HEK293 (cell line): ENCODE data around the gene ADD1.

Source experiments
- CTCF ChIA-PET: fragments of 350-600 bp; formaldehyde crosslinking; extraction: SDS; loops from one replicate; lab custom pipeline; 2021; ENCODE audit warnings: antibody characterized with exemption; lab: Yijun Ruan, JAX
- POLR2A ChIA-PET: fragments of 300-600 bp; formaldehyde crosslinking; extraction: SDS; loops from one replicate; lab custom pipeline; 2020; ENCODE audit warnings: antibody characterized with exemption, inconsistent platforms; lab: Yijun Ruan, JAX
- H3K27ac ChIP-seq: fragments of 200-500 bp; sonication (Bioruptor generic); 2 replicates; pipeline ENCODE4 v1.5.1; 2014; ENCODE audit warnings: low read depth, low read length, control low read depth, inconsistent platforms; ENCODE audit errors: extremely low read depth
- H3K36me3 ChIP-seq, 2 experiments: fragments of 200-500 bp in 1 of 2; sonication (Bioruptor generic) in 1 of 2; 1 replicate in 1 of 2; 2 replicates in 1 of 2; pipeline ENCODE4 v1.5.1; 2014 to 2017; ENCODE audit warnings: inconsistent platforms in 2 of 2, low read length in 2 of 2; ENCODE audit not compliant: control insufficient read depth in 2 of 2, insufficient read depth in 1 of 2
- H3K4me1 ChIP-seq: fragments of 200-500 bp; sonication (Bioruptor generic); 2 replicates; pipeline ENCODE4 v1.5.1; 2014; ENCODE audit warnings: mild to moderate bottlenecking, low read length, inconsistent platforms; ENCODE audit not compliant: control insufficient read depth, insufficient read depth
- H3K4me3 ChIP-seq: 2 replicates; pipeline ENCODE4 v1.5.1; 2011; ENCODE audit warnings: low read depth, mild to moderate bottlenecking, control low read depth, low read length, moderate library complexity
- H3K9me3 ChIP-seq: fragments of 200-500 bp; sonication (Bioruptor generic); 2 replicates; pipeline ENCODE4 v1.5.1; 2014; ENCODE audit warnings: low read depth, low read length, inconsistent platforms; ENCODE audit not compliant: control insufficient read depth, insufficient read depth
- BCL11B ChIP-seq: fragments of 450-650 bp; formaldehyde crosslinking; IDR thresholded peaks from 2 replicates; pipeline ENCODE4 v1.5.1; 2016; ENCODE audit warnings: low read depth, missing biosample characterization, missing genetic modification characterization
- EGR2 ChIP-seq: fragments of 450-650 bp; formaldehyde crosslinking; IDR thresholded peaks from 2 replicates; pipeline ENCODE4 v1.5.1; 2016; ENCODE audit warnings: low read depth, missing biosample characterization, missing genetic modification characterization
- GLIS2 ChIP-seq: fragments of 450-650 bp; formaldehyde crosslinking; IDR thresholded peaks from 2 replicates; pipeline ENCODE4 v1.5.1; 2016; ENCODE audit warnings: missing biosample characterization, missing genetic modification characterization
- KLF8 ChIP-seq: fragments of 450-650 bp; formaldehyde crosslinking; IDR thresholded peaks from 2 replicates; pipeline ENCODE4 v1.5.1; 2016; ENCODE audit warnings: missing biosample characterization, missing genetic modification characterization
- REPIN1 ChIP-seq: fragments of 450-650 bp; formaldehyde crosslinking; IDR thresholded peaks from 2 replicates; pipeline ENCODE4 v1.5.1; 2017; ENCODE audit warnings: missing biosample characterization, missing genetic modification characterization, low read depth
- ZFHX2 ChIP-seq: fragments of 450-650 bp; formaldehyde crosslinking; conservative IDR thresholded peaks from 2 replicates; pipeline ENCODE4 v1.5.1; 2016; ENCODE audit warnings: missing biosample characterization, missing genetic modification characterization
- ZNF112 ChIP-seq: fragments of 450-650 bp; formaldehyde crosslinking; IDR thresholded peaks from 2 replicates; pipeline ENCODE4 v1.5.0; 2017; ENCODE audit warnings: missing biosample characterization, missing genetic modification characterization
- ZNF114 ChIP-seq: fragments of 450-650 bp; formaldehyde crosslinking; IDR thresholded peaks from 2 replicates; pipeline ENCODE4 v1.5.0; 2017; ENCODE audit warnings: missing biosample characterization, missing genetic modification characterization
- ZNF16 ChIP-seq: fragments of 450-650 bp; formaldehyde crosslinking; IDR thresholded peaks from 2 replicates; pipeline ENCODE4 v1.5.1; 2016; ENCODE audit warnings: low read depth, missing biosample characterization, missing genetic modification characterization
- ZNF211 ChIP-seq: fragments of 450-650 bp; formaldehyde crosslinking; IDR thresholded peaks from 2 replicates; pipeline ENCODE4 v1.5.1; 2016; ENCODE audit warnings: low read depth, missing biosample characterization, missing genetic modification characterization
- ZNF23 ChIP-seq: fragments of 450-650 bp; formaldehyde crosslinking; IDR thresholded peaks from 2 replicates; pipeline ENCODE4 v1.5.1; 2016; ENCODE audit warnings: missing biosample characterization, missing genetic modification characterization, borderline replicate concordance
- ZNF239 ChIP-seq: fragments of 450-650 bp; formaldehyde crosslinking; IDR thresholded peaks from 2 replicates; pipeline ENCODE4 v1.5.1; 2016; ENCODE audit warnings: missing biosample characterization, missing genetic modification characterization
- ZNF311 ChIP-seq: fragments of 450-650 bp; formaldehyde crosslinking; IDR thresholded peaks from 2 replicates; pipeline ENCODE4 v1.5.1; 2017; ENCODE audit warnings: missing biosample characterization, missing genetic modification characterization, borderline replicate concordance
- ZNF366 ChIP-seq: fragments of 450-650 bp; formaldehyde crosslinking; conservative IDR thresholded peaks from 2 replicates; pipeline ENCODE4 v1.5.1; 2016; ENCODE audit warnings: missing biosample characterization, missing genetic modification characterization
- ZNF501 ChIP-seq: fragments of 450-650 bp; formaldehyde crosslinking; IDR thresholded peaks from 2 replicates; pipeline ENCODE4 v1.5.1; 2016; ENCODE audit warnings: missing biosample characterization, missing genetic modification characterization
- ZNF555 ChIP-seq: fragments of 450-650 bp; formaldehyde crosslinking; conservative IDR thresholded peaks from 2 replicates; pipeline ENCODE4 v1.5.1; 2017; ENCODE audit warnings: missing biosample characterization, mild to moderate bottlenecking, missing genetic modification characterization, inconsistent platforms
- ZNF624 ChIP-seq: fragments of 450-650 bp; formaldehyde crosslinking; IDR thresholded peaks from 2 replicates; pipeline ENCODE4 v1.5.1; 2017; ENCODE audit warnings: missing biosample characterization, missing genetic modification characterization
- ZNF658 ChIP-seq: fragments of 450-650 bp; formaldehyde crosslinking; IDR thresholded peaks from 2 replicates; pipeline ENCODE4; 2016; ENCODE audit warnings: missing biosample characterization, missing genetic modification characterization
- ZNF768 ChIP-seq: fragments of 450-650 bp; formaldehyde crosslinking; IDR thresholded peaks from 2 replicates; pipeline ENCODE4 v1.5.1; 2018; ENCODE audit warnings: missing biosample characterization, mild to moderate bottlenecking, missing genetic modification characterization
- ZNF837 ChIP-seq: fragments of 450-650 bp; formaldehyde crosslinking; IDR thresholded peaks from 2 replicates; pipeline ENCODE4 v1.5.1; 2016; ENCODE audit warnings: missing biosample characterization, missing genetic modification characterization
- TF ChIP-seq, protein P1 (sequence below): fragments of 450-650 bp; formaldehyde crosslinking; IDR thresholded peaks from 2 replicates; pipeline ENCODE4 v1.5.1; 2016; ENCODE audit warnings: missing biosample characterization, missing genetic modification characterization
- TF ChIP-seq, protein P2 (sequence below): fragments of 450-650 bp; formaldehyde crosslinking; IDR thresholded peaks from 2 replicates; pipeline ENCODE4 v1.5.1; 2016; ENCODE audit warnings: missing biosample characterization, missing genetic modification characterization
- TF ChIP-seq, protein P3 (sequence below): fragments of 450-650 bp; formaldehyde crosslinking; IDR thresholded peaks from 2 replicates; pipeline ENCODE4 v1.5.1; 2016; ENCODE audit warnings: missing biosample characterization, missing genetic modification characterization
- TF ChIP-seq, protein P4 (sequence below): fragments of 450-650 bp; formaldehyde crosslinking; IDR thresholded peaks from 2 replicates; pipeline ENCODE4 v1.5.1; 2016; ENCODE audit warnings: missing biosample characterization, missing genetic modification characterization
- TF ChIP-seq, protein P5 (sequence below): fragments of 450-650 bp; IDR thresholded peaks from 2 replicates; pipeline ENCODE4 v1.5.1; 2018; ENCODE audit warnings: missing biosample characterization, mild to moderate bottlenecking, missing genetic modification characterization

ADD1 gene

DNA sequence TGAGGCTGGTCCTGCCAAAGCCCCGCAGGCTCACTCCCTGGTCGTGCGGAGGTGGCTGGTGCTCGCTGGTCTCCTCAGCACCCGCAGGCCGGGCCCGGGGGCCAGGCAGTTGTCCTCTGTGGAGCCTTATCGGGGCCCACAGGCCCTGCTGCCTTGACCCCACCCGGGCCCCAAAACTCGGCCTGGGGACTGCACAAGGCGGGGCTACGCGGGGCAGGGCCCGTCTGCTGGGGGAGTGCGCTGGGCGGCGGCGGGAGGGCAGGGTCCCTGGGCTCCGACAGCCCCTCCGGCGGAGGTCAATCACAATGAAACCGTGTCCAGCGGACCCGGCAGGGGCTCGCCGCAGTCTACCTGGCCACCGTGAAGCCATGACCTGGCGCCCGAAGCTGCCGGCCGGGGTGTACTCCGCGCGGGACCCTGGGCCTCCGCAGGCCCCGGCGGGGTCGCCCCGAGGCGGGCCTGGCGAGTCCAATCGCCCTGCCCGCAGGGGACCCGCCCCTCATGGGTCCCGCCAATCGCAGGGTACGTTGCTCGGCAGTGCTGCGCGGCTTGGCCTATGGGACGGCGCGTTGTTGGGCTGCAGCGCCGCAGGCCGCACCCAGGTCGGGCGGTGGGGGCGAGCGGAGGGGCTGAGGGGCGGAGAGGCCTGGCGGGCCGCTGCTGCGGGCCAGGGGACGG is at the start of gene ADD1 (continued):
- TF ChIP-seq, protein P1, sequence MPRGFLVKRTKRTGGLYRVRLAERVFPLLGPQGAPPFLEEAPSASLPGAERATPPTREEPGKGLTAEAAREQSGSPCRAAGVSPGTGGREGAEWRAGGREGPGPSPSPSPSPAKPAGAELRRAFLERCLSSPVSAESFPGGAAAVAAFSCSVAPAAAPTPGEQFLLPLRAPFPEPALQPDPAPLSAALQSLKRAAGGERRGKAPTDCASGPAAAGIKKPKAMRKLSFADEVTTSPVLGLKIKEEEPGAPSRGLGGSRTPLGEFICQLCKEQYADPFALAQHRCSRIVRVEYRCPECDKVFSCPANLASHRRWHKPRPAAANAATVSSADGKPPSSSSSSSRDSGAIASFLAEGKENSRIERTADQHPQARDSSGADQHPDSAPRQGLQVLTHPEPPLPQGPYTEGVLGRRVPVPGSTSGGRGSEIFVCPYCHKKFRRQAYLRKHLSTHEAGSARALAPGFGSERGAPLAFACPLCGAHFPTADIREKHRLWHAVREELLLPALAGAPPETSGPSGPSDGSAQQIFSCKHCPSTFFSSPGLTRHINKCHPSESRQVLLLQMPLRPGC, result peak; percentile 24; the same call in 1 of the 2 replicates
- no peak for TF ChIP-seq ZNF239 (tag by site-specific recombination)
- TF ChIP-seq, protein P2, sequence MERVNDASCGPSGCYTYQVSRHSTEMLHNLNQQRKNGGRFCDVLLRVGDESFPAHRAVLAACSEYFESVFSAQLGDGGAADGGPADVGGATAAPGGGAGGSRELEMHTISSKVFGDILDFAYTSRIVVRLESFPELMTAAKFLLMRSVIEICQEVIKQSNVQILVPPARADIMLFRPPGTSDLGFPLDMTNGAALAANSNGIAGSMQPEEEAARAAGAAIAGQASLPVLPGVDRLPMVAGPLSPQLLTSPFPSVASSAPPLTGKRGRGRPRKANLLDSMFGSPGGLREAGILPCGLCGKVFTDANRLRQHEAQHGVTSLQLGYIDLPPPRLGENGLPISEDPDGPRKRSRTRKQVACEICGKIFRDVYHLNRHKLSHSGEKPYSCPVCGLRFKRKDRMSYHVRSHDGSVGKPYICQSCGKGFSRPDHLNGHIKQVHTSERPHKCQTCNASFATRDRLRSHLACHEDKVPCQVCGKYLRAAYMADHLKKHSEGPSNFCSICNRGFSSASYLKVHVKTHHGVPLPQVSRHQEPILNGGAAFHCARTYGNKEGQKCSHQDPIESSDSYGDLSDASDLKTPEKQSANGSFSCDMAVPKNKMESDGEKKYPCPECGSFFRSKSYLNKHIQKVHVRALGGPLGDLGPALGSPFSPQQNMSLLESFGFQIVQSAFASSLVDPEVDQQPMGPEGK (tag by site-specific recombination), result peak; percentile 71
- TF ChIP-seq ZNF658, result no peak
- TF ChIP-seq, protein P3, sequence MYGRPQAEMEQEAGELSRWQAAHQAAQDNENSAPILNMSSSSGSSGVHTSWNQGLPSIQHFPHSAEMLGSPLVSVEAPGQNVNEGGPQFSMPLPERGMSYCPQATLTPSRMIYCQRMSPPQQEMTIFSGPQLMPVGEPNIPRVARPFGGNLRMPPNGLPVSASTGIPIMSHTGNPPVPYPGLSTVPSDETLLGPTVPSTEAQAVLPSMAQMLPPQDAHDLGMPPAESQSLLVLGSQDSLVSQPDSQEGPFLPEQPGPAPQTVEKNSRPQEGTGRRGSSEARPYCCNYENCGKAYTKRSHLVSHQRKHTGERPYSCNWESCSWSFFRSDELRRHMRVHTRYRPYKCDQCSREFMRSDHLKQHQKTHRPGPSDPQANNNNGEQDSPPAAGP (tag by site-specific recombination), result peak; percentile 62; the same call in 1 of the 2 replicates
- peak; percentile 96 for TF ChIP-seq KLF8
- TF ChIP-seq ZNF501 (tag by site-specific recombination), result peak; percentile 67; the same call in 1 of the 2 replicates
- no peak for TF ChIP-seq ZNF624
- TF ChIP-seq ZNF311, result no peak
- TF ChIP-seq ZNF112 (tag by site-specific recombination), result no peak

DNA sequence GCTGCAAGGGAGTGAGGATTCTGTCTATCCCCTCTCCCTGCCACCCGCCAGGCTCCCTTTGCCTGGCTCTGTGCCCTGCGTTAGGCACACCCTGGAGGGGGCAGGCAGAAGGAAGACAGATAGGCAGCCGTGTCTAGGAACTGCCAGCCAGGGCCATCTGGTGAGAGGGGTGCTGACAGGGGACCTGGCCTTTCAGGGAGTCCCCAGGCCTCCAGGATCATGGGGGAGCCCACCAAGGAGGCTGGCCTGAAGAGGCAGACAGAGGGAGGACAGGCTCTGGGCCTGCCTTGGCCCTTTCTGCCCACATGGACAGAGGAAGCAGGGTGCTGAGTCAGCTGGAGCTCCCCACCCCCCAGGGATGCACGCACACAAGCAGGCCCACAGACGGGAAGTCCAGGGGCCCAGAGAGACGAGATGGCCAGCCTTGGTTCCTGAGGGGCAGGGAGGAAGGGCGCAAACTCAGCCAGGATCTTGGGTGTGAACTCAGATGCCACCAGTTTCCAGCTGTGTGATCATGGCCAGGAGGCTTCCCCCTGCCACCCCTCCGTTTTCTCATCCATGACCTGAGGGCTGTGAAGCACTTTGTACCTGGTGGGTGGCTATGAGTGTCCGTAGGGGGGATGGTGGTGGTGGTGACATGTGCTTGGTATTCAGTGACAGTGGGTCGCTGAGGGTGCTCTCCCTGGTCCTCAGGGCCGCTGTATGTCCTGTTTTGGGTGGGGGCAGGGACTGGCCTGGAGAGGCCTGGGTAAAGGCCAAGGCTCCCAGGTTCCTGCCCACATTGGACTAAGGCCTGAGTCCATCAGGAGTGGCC is 49.0 kb upstream of the ADD1 start:
- Histone ChIP-seq H3K36me3 (no peaks in the 10 kb centered on the region), H3K4me1 (no peaks in the 10 kb centered on the region), H3K4me3 (no peak overlapping the region), H3K27ac (no peak overlapping the region), H3K9me3 (no peaks in the 10 kb centered on the region)
- ChIA-PET CTCF (no interaction called here), POLR2A (no interaction called here)
- TF ChIP-seq ZFHX2 (tag by site-specific recombination) (peak; percentile 57), ZNF837 (tag by site-specific recombination) (no peak), BCL11B (tag by site-specific recombination) (no peak), EGR2 (peak; percentile 47; the same call in 1 of the 2 replicates), ZNF366 (tag by site-specific recombination) (0 out of 2 replicates have a peak, but pooled peaks have one; percentile 12), ZNF23 (tag by site-specific recombination) (no peak), ZNF555 (tag by site-specific recombination) (no peak), ZNF768 (no peak), GLIS2 (tag by site-specific recombination) (no peak), ZNF16 (tag by site-specific recombination) (no peak), ZNF114 (no peak), REPIN1 (no peak), ZNF211 (tag by site-specific recombination) (no peak), ZNF624 (no peak)
- TF ChIP-seq, protein P4, sequence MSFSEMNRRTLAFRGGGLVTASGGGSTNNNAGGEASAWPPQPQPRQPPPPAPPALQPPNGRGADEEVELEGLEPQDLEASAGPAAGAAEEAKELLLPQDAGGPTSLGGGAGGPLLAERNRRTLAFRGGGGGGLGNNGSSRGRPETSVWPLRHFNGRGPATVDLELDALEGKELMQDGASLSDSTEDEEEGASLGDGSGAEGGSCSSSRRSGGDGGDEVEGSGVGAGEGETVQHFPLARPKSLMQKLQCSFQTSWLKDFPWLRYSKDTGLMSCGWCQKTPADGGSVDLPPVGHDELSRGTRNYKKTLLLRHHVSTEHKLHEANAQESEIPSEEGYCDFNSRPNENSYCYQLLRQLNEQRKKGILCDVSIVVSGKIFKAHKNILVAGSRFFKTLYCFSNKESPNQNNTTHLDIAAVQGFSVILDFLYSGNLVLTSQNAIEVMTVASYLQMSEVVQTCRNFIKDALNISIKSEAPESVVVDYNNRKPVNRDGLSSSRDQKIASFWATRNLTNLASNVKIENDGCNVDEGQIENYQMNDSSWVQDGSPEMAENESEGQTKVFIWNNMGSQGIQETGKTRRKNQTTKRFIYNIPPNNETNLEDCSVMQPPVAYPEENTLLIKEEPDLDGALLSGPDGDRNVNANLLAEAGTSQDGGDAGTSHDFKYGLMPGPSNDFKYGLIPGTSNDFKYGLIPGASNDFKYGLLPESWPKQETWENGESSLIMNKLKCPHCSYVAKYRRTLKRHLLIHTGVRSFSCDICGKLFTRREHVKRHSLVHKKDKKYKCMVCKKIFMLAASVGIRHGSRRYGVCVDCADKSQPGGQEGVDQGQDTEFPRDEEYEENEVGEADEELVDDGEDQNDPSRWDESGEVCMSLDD, result no peak
- TF ChIP-seq, protein P1, result no peak
- TF ChIP-seq, protein P5, sequence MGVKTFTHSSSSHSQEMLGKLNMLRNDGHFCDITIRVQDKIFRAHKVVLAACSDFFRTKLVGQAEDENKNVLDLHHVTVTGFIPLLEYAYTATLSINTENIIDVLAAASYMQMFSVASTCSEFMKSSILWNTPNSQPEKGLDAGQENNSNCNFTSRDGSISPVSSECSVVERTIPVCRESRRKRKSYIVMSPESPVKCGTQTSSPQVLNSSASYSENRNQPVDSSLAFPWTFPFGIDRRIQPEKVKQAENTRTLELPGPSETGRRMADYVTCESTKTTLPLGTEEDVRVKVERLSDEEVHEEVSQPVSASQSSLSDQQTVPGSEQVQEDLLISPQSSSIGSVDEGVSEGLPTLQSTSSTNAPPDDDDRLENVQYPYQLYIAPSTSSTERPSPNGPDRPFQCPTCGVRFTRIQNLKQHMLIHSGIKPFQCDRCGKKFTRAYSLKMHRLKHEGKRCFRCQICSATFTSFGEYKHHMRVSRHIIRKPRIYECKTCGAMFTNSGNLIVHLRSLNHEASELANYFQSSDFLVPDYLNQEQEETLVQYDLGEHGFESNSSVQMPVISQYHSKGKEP (tag by site-specific recombination), result no peak
